Neural progenitor cell (in vitro differentiated cells): ENCODE results near the gene SPSB1. TPM values are rescaled to one million over a fixed set of nuclear protein-coding genes. Genes with fewer than 3 reads are reported as not detected.
A peak's percentile ranks its signal among the peaks of the same experiment; 100 is the strongest.

Source experiments
- DNase-seq: peaks from one replicate; pipeline ENCODE4 v3.0.0-alpha.2; 2016; ENCODE audit warnings: low spot score
- H2AFZ ChIP-seq: fragments of 200-600 bp; sonication (generic); replicated peaks from 2 replicates; pipeline ENCODE4 v1.6.1; 2016; ENCODE audit warnings: antibody characterized with exemption
- H3F3A ChIP-seq: fragments of 200-600 bp; sonication (generic); 2 replicates; pipeline ENCODE4 v1.6.1; 2016; ENCODE audit warnings: antibody characterized with exemption, low read depth
- H3K27ac ChIP-seq: fragments of 200-600 bp; sonication (generic); 2 replicates; pipeline ENCODE4 v1.5.1; 2016; ENCODE audit warnings: mild to moderate bottlenecking
- H3K27me3 ChIP-seq: fragments of 200-600 bp; sonication (generic); 2 replicates; pipeline ENCODE4 v1.6.1; 2016; ENCODE audit warnings: mild to moderate bottlenecking, moderate library complexity
- H3K36me3 ChIP-seq: fragments of 200-600 bp; sonication (generic); 2 replicates; pipeline ENCODE4 v1.5.1; 2016
- H3K4me1 ChIP-seq: fragments of 200-600 bp; sonication (generic); 2 replicates; pipeline ENCODE4 v1.6.1; 2016; ENCODE audit warnings: mixed run types
- H3K4me2 ChIP-seq: fragments of 200-600 bp; sonication (generic); 2 replicates; pipeline ENCODE4 v1.6.1; 2016
- H3K4me3 ChIP-seq: fragments of 200-600 bp; sonication (generic); 2 replicates; pipeline ENCODE4 v1.5.1; 2016
- H3K79me2 ChIP-seq: fragments of 200-600 bp; sonication (generic); 2 replicates; pipeline ENCODE4 v1.6.1; 2016; ENCODE audit warnings: low read depth
- H3K9ac ChIP-seq: fragments of 200-600 bp; sonication (generic); 2 replicates; pipeline ENCODE4 v1.6.1; 2016
- H3K9me3 ChIP-seq: fragments of 200-600 bp; sonication (generic); 2 replicates; pipeline ENCODE4 v1.5.1; 2016; ENCODE audit warnings: low read depth
- H4K20me1 ChIP-seq: fragments of 200-600 bp; sonication (generic); 2 replicates; pipeline ENCODE4 v1.6.1; 2016; ENCODE audit warnings: low read depth
- H3K27ac Mint-ChIP-seq: 3 replicates; pipeline ENCODE4 v1.8.0; 2021; ENCODE audit warnings: mixed read lengths
- H3K27me3 Mint-ChIP-seq: 2 replicates; pipeline ENCODE4 v1.8.0; 2022; ENCODE audit warnings: low read depth, mild to moderate bottlenecking, inconsistent platforms, moderate library complexity, mixed read lengths; ENCODE audit not compliant: insufficient read depth
- H3K36me3 Mint-ChIP-seq: 3 replicates; pipeline ENCODE4 v1.8.0; 2021; ENCODE audit warnings: mixed read lengths
- H3K4me1 Mint-ChIP-seq: 3 replicates; pipeline ENCODE4 v1.8.0; 2021; ENCODE audit warnings: mixed read lengths
- H3K4me3 Mint-ChIP-seq: 3 replicates; pipeline ENCODE4 v1.8.0; 2021; ENCODE audit warnings: mild to moderate bottlenecking, moderate library complexity, mixed read lengths
- H3K9me3 Mint-ChIP-seq: 3 replicates; pipeline ENCODE4 v1.8.0; 2020; ENCODE audit warnings: mixed read lengths
- CTCF ChIP-seq: fragments of 200-600 bp; sonication (generic); IDR thresholded peaks from 2 replicates; pipeline ENCODE4 v1.5.1; 2017; ENCODE audit warnings: antibody characterized with exemption, mild to moderate bottlenecking
- EZH2 ChIP-seq: fragments of 200-600 bp; sonication (generic); IDR thresholded peaks from 2 replicates; pipeline ENCODE4 v1.6.1; 2017; ENCODE audit warnings: antibody characterized with exemption, mild to moderate bottlenecking, moderate library complexity
- EZH2phosphoT487 ChIP-seq: fragments of 200-600 bp; sonication (generic); IDR thresholded peaks from 2 replicates; pipeline ENCODE4 v1.6.1; 2017; ENCODE audit warnings: antibody characterized with exemption
- total RNA-seq: library from RNA; depleted of rRNA; stranded (reverse); fragments of >200 nt; gene quantifications from 2 replicates; pipeline ENCODE4 v1.2.3, GENCODE V29; 2015; ENCODE audit warnings: low replicate concordance

SPSB1 gene
- total RNA-seq, 1 donor from 2014 or later: 2.8 TPM

DNA sequence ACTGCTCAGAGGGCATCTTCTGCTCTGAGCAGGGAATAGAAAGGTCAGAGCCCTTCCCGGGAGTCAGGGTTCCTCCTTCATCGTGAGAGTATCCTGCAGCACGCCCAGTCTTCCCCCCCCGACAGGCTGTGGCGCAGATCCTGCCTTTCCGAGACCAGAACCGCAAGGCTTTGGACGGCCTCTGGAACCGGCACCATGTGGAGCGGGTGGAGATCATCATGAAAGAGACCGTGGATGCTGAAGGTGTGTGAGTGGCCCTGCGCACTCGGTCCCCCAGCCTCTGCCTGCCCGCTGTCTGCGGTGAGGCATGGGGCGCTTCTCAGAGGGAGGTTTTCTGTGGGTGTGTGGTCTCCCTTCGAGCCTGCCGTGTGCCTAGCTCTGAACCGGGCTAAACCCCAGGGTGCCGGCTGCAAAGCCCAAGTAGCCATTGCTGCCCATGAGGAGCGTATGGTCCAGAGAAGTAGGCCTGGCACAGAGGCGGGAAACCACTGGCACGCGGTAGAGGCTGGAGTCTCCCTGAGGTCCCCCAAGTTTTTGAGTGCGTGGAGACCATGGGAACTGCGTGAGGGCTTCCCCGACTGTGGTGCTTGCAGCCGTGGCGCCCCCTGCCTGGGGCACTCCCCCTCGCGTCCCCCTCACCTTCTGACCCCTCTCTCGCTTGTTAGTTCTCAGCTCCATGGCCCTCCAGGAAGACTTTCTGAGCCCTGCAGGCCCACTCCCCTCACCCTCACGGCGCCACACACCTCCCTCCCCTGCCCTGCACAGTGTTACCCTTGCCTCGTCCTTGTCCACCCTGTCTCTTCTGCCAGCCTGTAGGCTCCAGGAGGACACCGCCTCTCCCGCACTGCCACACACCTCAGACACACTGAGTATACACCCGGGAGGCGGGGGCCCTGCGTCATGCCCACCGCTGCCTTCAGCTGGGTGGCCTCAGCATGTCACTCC, 45.6 kb upstream of the SPSB1 start:
- Mint-ChIP-seq H3K9me3 (no peaks in the 10 kb centered on the region), H3K27ac (no peak overlapping the region), H3K4me3 (no peak overlapping the region), H3K27me3 (peaks cover 11% of the 10 kb centered on the region), H3K4me1 (peaks cover 39% of the 10 kb centered on the region), H3K36me3 (peaks cover 21% of the 10 kb centered on the region)
- no peak overlapping the region for H3K9ac ChIP-seq
- no peak overlapping the region for H3K4me3 ChIP-seq
- no peak overlapping the region for H2AFZ ChIP-seq
- no peaks in the 10 kb centered on the region for H3K9me3 ChIP-seq
- no peak overlapping the region for H3K4me2 ChIP-seq
- no peak for DNase-seq
- no peak overlapping the region for H3K27ac ChIP-seq
- peak; percentile 18 for TF ChIP-seq CTCF
- no peak for TF ChIP-seq EZH2
- peaks cover 37% of the 10 kb centered on the region for H3K4me1 ChIP-seq
- no peaks in the 10 kb centered on the region for H3K79me2 ChIP-seq
- peaks cover 35% of the 10 kb centered on the region for H4K20me1 ChIP-seq
- H3K36me3 ChIP-seq: no peaks in the 10 kb centered on the region
- H3K27me3 ChIP-seq: no peaks in the 10 kb centered on the region
- H3F3A ChIP-seq: peaks cover 27% of the 10 kb centered on the region

GRCh38 chr1:9247894-9248293, 44.8 kb upstream of the SPSB1 start:
- H3K4me1 ChIP-seq: peaks cover 38% of the 10 kb centered on the region
- H3K36me3 Mint-ChIP-seq: peaks cover 19% of the 10 kb centered on the region
- no peak overlapping the region for H2AFZ ChIP-seq
- no peak overlapping the region for H3K4me3 ChIP-seq
- no peak overlapping the region for H3K4me3 Mint-ChIP-seq
- peaks cover 39% of the 10 kb centered on the region for H4K20me1 ChIP-seq
- no peaks in the 10 kb centered on the region for H3K36me3 ChIP-seq
- no peaks in the 10 kb centered on the region for H3K27me3 ChIP-seq
- H3K9me3 ChIP-seq: no peaks in the 10 kb centered on the region
- H3K27ac ChIP-seq: no peak overlapping the region
- H3K9me3 Mint-ChIP-seq: no peaks in the 10 kb centered on the region
- H3K9ac ChIP-seq: no peak overlapping the region
- no peak for TF ChIP-seq EZH2
- TF ChIP-seq CTCF: no peak
- TF ChIP-seq EZH2phosphoT487: no peak
- H3K79me2 ChIP-seq: no peaks in the 10 kb centered on the region
- H3K4me2 ChIP-seq: no peak overlapping the region
- peaks cover 28% of the 10 kb centered on the region for H3F3A ChIP-seq
- no peak for DNase-seq
- H3K27me3 Mint-ChIP-seq: peaks cover 10% of the 10 kb centered on the region
- peak overlapping the region; percentile 59 for H3K27ac Mint-ChIP-seq
- peaks cover 39% of the 10 kb centered on the region for H3K4me1 Mint-ChIP-seq

DNA sequence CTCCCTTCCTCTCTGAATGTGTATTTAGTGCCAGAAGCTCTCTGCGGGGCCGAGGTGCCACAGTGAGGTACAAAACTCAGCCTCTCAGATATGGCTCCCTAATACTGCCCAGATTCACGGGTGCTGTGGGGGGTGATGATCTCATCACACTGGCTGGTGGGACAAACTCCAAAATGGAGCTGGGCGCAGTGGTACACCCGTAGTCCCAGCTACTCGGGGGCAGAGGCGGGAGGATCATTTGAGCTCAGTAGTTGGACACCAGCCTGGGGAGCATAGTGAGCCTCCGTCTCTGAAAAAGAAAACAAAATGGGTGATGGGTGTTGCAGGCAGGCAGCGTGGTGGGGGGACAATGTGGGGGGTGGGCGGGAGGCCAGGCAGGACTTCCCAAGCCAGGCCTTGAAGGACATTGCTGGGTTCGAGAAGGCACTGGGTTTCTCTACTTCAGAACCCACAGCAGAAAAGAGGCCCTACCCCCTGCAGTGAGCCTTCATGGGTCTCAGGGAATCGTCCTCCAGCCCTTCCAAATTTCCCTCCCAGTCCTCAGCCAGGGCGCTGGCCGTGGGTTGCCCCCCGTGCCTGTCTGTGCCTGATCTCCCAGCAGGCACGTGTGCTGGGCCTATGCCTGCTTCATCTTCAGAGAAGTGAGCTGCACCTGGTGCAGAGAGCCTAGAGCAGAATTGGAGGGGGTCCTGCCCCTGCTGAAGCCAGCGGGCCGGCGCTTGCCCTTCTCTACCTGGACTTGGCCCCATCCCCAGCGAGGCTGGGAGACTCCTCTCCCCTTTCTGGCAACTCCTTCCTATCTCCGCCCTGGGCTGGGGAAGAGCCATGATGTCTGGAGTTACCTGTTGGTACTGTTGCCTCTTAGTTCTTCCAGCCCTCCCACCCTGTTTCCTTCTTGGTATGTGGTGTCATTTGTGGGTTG, 44.1 kb upstream of the SPSB1 start:
- H3K27me3 Mint-ChIP-seq: peaks cover 10% of the 10 kb centered on the region
- no peaks in the 10 kb centered on the region for H3K79me2 ChIP-seq
- peaks cover 33% of the 10 kb centered on the region for H3F3A ChIP-seq
- H3K4me1 ChIP-seq: peaks cover 42% of the 10 kb centered on the region
- no peaks in the 10 kb centered on the region for H3K9me3 Mint-ChIP-seq
- no peak overlapping the region for H3K4me3 ChIP-seq
- no peak overlapping the region for H2AFZ ChIP-seq
- H3K4me3 Mint-ChIP-seq: peak overlapping the region; percentile 27
- H3K36me3 ChIP-seq: no peaks in the 10 kb centered on the region
- peaks cover 46% of the 10 kb centered on the region for H3K4me1 Mint-ChIP-seq
- H3K9ac ChIP-seq: no peak overlapping the region
- no peaks in the 10 kb centered on the region for H3K9me3 ChIP-seq
- H4K20me1 ChIP-seq: peaks cover 43% of the 10 kb centered on the region
- no peak for DNase-seq
- H3K27ac ChIP-seq: no peak overlapping the region
- no peak for TF ChIP-seq EZH2
- no peak for TF ChIP-seq EZH2phosphoT487
- TF ChIP-seq CTCF: no peak
- no peaks in the 10 kb centered on the region for H3K27me3 ChIP-seq
- H3K27ac Mint-ChIP-seq: peak overlapping the region; percentile 59
- peaks cover 19% of the 10 kb centered on the region for H3K36me3 Mint-ChIP-seq
- no peak overlapping the region for H3K4me2 ChIP-seq
